K562 (cell line): ENCODE measurements around the gene PRKCB. TPM values are rescaled to one million over a fixed set of nuclear protein-coding genes. Genes with fewer than 3 reads are reported as not detected.

Experiments used
- E4F1 ChIP-seq: fragments of 250-450 bp; sonication (Bioruptor Pico); IDR thresholded peaks from 2 replicates; pipeline ENCODE4 v1.5.0; 2021; ENCODE audit warnings: mild to moderate bottlenecking, borderline replicate concordance
- ETS2 ChIP-seq: IDR thresholded peaks from 2 replicates; pipeline ENCODE4 v1.6.1; 2016; ENCODE audit warnings: borderline replicate concordance, missing genetic modification characterization, mild to moderate bottlenecking, moderate library complexity, missing compliant biosample characterization; ENCODE audit not compliant: poor library complexity, severe bottlenecking
- FUS ChIP-seq: fragments of 200-400 bp; formaldehyde crosslinking; optimal IDR thresholded peaks from 2 replicates; pipeline ENCODE3; 2017; ENCODE audit warnings: low read depth, low read length
- GTF2F1 ChIP-seq: IDR thresholded peaks from 2 replicates; pipeline ENCODE4 v1.6.1; 2011; ENCODE audit warnings: low read depth, low read length, improper control_type of control experiment
- ILK ChIP-seq: fragments of 450-650 bp; IDR thresholded peaks from 2 replicates; pipeline ENCODE4 v1.6.1; 2016; ENCODE audit warnings: missing genetic modification characterization, low read depth, mild to moderate bottlenecking, missing compliant biosample characterization, moderate library complexity, borderline replicate concordance
- MNT ChIP-seq, 2 experiments: fragments of 450-650 bp; conservative IDR thresholded peaks; 2 replicates each; pipeline ENCODE4 v1.6.1; 2017; ENCODE audit warnings: mild to moderate bottlenecking in 2 of 2, moderate library complexity in 2 of 2
- NKRF ChIP-seq: fragments of 450-650 bp; IDR thresholded peaks from 2 replicates; pipeline ENCODE4 v1.6.1; 2016; ENCODE audit warnings: borderline replicate concordance
- RFX7 ChIP-seq: fragments of 250-450 bp; sonication (Bioruptor Pico); IDR thresholded peaks from 2 replicates; pipeline ENCODE4 v1.5.1; 2021; ENCODE audit warnings: mild to moderate bottlenecking
- SIN3A ChIP-seq, 2 experiments: fragments of 150-350 bp in 1 of 2; IDR thresholded peaks; 2 replicates each; pipeline ENCODE4 v1.6.1; 2011 to 2016; ENCODE audit warnings: borderline replicate concordance in 2 of 2, low read depth in 2 of 2, low read length in 2 of 2, mild to moderate bottlenecking in 2 of 2, moderate library complexity in 2 of 2; ENCODE audit not compliant: control insufficient read depth in 1 of 2
- SIRT6 ChIP-seq: IDR thresholded peaks from one replicate; pipeline ENCODE4 v1.6.1; 2012; ENCODE audit warnings: low read depth, mild to moderate bottlenecking, control low read depth, inconsistent platforms, low read length, moderate library complexity
- SPI1 ChIP-seq: IDR thresholded peaks from 2 replicates; pipeline ENCODE4 v1.6.1; 2011; ENCODE audit warnings: low read depth, low read length, control low read depth, borderline replicate concordance
- TARDBP ChIP-seq: fragments of 450-650 bp; IDR thresholded peaks from 2 replicates; pipeline ENCODE4 v1.6.1; 2016
- TEAD1 ChIP-seq, 2 experiments: fragments of 450-650 bp in 1 of 2; sonication (generic) in 1 of 2; formaldehyde crosslinking; IDR thresholded peaks; 2 replicates each; pipeline versions ENCODE4 v1.4.0 to v1.8.0; 2020 to 2022; ENCODE audit warnings: mild to moderate bottlenecking in 2 of 2, missing genetic modification reagents in 1 of 2
- XRCC3 ChIP-seq: fragments of 450-650 bp; IDR thresholded peaks from 2 replicates; pipeline ENCODE4 v1.6.1; 2017; ENCODE audit warnings: mild to moderate bottlenecking, moderate library complexity
- ZC3H8 ChIP-seq: fragments of 450-650 bp; IDR thresholded peaks from 2 replicates; pipeline ENCODE4 v1.6.1; 2017
- ZNF175 ChIP-seq: fragments of 200-800 bp; sonication (Bioruptor generic); IDR thresholded peaks from 2 replicates; pipeline ENCODE4 v1.6.1; 2016; ENCODE audit warnings: low read depth, mild to moderate bottlenecking, missing genetic modification characterization, missing compliant biosample characterization
- ZZZ3 ChIP-seq: fragments of 450-650 bp; IDR thresholded peaks from 2 replicates; pipeline ENCODE4 v1.6.1; 2016; ENCODE audit warnings: antibody characterized with exemption, mild to moderate bottlenecking, moderate library complexity
- polyA plus RNA-seq, 8 experiments: library from polyadenylated mRNA; depleted of rRNA in 4 of 8; stranded (reverse) in 5 of 8; unstranded in 3 of 8; fragments of >200 nt; fragmentation: Nextera tagmentation in 2 of 8; fragmentation: Illumina TruSeq in 1 of 8; extraction: Ambion mirVana in 2 of 8; extraction: Trizol in 1 of 8; gene quantifications; 2 replicates each; pipeline versions ENCODE4 v1.2.1 to v1.2.3, GENCODE V29; 2011 to 2014; ENCODE audit warnings: inconsistent platforms in 1 of 8, missing spikeins in 1 of 8
- total RNA-seq, 7 experiments: library from RNA; depleted of rRNA in 6 of 7; stranded (reverse); fragments of >200 nt in 6 of 7; fragmentation: Illumina TruSeq in 2 of 7; extraction: Trizol in 2 of 7; gene quantifications; 2 replicates each; pipeline versions ENCODE4 v1.2.1 to v1.2.3, GENCODE V29; 2011 to 2021; ENCODE audit warnings: low replicate concordance in 1 of 7
- TF ChIP-seq, protein P1 (sequence below): fragments of 250-450 bp; sonication (Bioruptor Pico); IDR thresholded peaks from 2 replicates; pipeline ENCODE4 v1.5.0; 2021

PRKCB gene
- total and polyA plus RNA-seq, 9 of the 15 experiments (the other 6 are each of a cell fraction or from before 2014, with no cell fraction given) = 49.9 to 276 (median 148) TPM

- TF ChIP-seq MNT (conservative IDR thresholded peaks at IDR 0.05) (peak; percentile 66 to 75), E4F1 (no peak), NKRF (peak; percentile 42; the same call in 1 of the 2 replicates), TARDBP (peak; percentile 74; the same call in 1 of the 2 replicates), ZC3H8 (0 out of 2 replicates have a peak, but pooled peaks have one; percentile 19), GTF2F1 (no peak), SPI1 (peak; percentile 81), TEAD1 (CRISPR knock-in tag; IDR thresholded peaks at IDR 0.05) (peak in 1 of 2 experiments; percentile 69; a peak in 2 of 4 replicates), RFX7 (no peak), ZNF175 (CRISPR knock-in tag) (peak; percentile 34; the same call in 1 of the 2 replicates), ILK (tag) (no peak), ZZZ3 (no peak), SIN3A (IDR thresholded peaks at IDR 0.05; ENCODE audit: borderline replicate concordance in 2 of 2, control insufficient read depth in 1 of 2, low read depth in 2 of 2, low read length in 2 of 2) (no peak), SIRT6 (no peak), FUS (no peak), XRCC3 (no peak), ETS2 (no peak)
- TF ChIP-seq, protein P1, sequence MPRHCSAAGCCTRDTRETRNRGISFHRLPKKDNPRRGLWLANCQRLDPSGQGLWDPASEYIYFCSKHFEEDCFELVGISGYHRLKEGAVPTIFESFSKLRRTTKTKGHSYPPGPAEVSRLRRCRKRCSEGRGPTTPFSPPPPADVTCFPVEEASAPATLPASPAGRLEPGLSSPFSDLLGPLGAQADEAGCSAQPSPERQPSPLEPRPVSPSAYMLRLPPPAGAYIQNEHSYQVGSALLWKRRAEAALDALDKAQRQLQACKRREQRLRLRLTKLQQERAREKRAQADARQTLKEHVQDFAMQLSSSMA = no peak
Observed at GRCh38 chr16:23901178-23902033, 65.6 kb downstream of the PRKCB start (continued).
